Measurements from ENCODE around the gene MAB21L1. TPM values are rescaled to one million over a fixed set of nuclear protein-coding genes. Genes with fewer than 3 reads are reported as not detected.

Gene MAB21L1
- total RNA-seq, 1 experiment from 2014 or later, result not detected

DNA sequence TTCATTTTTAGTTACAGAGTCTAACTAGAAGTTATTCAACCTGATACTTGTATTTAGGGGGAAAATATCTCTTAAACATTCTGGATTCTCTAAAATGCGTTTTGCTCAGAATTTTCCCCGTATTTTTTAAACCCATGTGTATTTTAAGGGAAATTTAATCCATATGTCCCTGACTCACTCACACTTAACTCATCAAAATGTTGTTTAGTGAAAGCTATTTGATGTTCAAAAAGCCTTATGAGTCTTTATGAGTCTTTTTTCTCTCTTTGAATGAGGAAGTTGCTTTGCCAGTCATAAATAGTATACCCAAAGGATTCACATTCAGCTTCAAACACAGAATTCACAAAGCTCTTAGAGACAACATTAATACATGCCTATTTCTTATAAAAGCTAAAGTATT lies 16.4 kb downstream of the MAB21L1 start:
- in situ Hi-C loops (cut with HindIII; ENCODE audit: low sequenced_read_pairs), result no loop called here
- DNase-seq (ENCODE audit: low spot score), result no peak

DNA sequence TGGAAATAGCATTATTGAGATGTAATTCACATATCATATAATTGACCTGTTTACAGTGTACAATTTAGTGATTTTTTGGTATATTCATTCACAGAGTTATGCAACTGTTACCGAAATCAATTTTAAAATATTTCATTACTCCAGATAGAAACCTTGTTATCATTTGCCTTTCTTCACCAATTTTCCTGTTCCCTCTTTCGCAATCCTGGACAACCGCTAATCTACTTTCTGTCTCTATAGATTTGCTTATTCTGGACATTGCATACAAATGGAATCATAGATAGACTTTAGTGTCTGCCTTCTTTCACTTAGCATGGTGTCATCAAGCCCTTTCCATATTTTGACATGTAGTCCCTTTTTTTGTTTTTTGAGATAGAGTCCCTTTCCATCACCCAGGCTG lies 19.2 kb downstream of the MAB21L1 start:
- in situ Hi-C loops (cut with HindIII; ENCODE audit: low sequenced_read_pairs), result no loop called here
- no peak for DNase-seq (ENCODE audit: low spot score)

DNA sequence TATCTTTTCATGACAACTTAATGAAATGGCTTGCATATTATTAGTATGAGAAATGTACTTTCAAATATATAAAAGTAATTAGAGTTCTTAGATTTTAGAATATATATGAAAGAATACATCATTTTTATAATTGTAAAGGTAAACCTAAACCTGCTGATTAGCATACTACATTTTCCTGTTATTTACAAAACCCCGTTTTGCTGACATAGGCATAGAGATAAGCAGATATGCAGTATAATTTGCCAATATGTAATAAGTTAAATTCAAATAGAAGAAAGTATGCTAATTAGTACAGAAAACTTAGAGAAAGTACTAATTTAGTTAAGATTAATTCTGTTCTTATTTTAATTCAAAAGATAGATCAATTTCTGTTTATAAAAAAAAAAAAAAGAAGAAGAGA lies 21.5 kb downstream of the MAB21L1 start:
- in situ Hi-C loops (cut with HindIII; ENCODE audit: low sequenced_read_pairs), result no loop called here
- no peak for DNase-seq (ENCODE audit: low spot score)

DNA sequence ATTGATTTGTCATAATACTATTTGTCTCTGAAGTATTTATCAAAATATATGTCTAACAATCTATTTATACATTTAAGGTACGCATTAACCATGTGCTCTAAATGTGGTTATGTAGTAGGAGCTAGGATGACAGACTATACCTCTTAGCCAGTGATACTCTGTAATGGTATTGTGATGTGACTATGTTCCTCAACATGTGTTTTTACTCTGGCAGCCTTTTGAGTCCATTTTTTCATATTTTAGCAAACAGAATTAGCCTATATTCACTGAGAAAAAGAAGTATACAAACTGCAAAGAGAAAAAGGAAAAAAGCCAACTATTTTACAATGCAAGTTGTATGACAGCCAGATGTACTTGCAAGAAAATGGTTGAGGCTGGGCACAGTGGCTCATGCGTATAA lies 26.7 kb downstream of the MAB21L1 start:
- DNase-seq (ENCODE audit: low spot score), result no peak
- in situ Hi-C loops (cut with HindIII; ENCODE audit: low sequenced_read_pairs), result no loop called here

DNA sequence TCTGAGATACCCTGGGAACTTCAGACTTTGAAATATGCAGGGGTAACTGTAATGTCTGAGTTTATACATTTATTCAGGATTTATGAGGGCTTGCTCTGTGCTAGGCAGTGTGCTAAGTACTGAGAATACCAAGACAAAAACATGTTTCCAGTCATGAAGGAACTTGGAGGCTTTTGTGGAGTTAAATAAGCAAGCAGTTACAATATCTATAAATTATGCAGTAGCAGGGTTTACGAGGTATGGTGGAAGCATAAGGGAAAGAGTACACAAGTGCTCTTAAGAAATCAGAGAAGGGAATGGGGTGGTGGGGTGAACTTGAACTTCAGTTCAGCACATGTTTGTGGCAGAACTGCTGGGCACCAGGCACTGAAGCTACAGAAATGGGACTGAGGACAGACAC lies 28.0 kb downstream of the MAB21L1 start:
- in situ Hi-C loops (cut with HindIII; ENCODE audit: low sequenced_read_pairs), result no loop called here
- no peak for DNase-seq (ENCODE audit: low spot score)
